ENCODE data around the gene MST1.

DNA sequence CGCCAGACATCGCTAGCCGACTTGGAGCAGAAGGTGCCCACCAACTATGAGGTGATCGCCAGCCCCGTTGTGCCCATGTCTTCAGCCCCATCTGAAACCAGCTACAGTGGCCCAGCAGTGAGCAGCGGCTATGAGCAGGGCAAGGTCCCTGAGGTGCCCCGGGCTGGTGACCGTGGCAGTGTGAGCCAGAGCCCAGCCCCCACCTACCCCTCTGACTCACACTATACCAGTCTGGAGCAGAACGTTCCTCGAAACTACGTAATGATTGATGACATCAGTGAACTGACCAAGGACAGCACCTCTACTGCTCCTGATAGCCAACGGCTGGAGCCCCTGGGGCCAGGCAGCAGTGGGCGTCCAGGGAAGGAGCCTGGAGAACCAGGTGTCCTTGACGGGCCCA is 28.0 kb downstream of the MST1 start:
- TF ChIP-seq, protein P1, sequence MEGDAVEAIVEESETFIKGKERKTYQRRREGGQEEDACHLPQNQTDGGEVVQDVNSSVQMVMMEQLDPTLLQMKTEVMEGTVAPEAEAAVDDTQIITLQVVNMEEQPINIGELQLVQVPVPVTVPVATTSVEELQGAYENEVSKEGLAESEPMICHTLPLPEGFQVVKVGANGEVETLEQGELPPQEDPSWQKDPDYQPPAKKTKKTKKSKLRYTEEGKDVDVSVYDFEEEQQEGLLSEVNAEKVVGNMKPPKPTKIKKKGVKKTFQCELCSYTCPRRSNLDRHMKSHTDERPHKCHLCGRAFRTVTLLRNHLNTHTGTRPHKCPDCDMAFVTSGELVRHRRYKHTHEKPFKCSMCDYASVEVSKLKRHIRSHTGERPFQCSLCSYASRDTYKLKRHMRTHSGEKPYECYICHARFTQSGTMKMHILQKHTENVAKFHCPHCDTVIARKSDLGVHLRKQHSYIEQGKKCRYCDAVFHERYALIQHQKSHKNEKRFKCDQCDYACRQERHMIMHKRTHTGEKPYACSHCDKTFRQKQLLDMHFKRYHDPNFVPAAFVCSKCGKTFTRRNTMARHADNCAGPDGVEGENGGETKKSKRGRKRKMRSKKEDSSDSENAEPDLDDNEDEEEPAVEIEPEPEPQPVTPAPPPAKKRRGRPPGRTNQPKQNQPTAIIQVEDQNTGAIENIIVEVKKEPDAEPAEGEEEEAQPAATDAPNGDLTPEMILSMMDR (IDR thresholded peaks at IDR 0.05): no peak
- TF ChIP-seq POLR2AphosphoS5 (IDR thresholded peaks at IDR 0.05) (no peak), POLR2A (IDR thresholded peaks at IDR 0.05) (no peak), EP300 (IDR thresholded peaks at IDR 0.05) (no peak)
